ENCODE results near the gene PRELID1.

PRELID1 gene

GRCh38 chr5:177313561-177314259 is 10.1 kb downstream of the PRELID1 start:
- no peaks in the 10 kb centered on the region for H3K27me3 ChIP-seq (ENCODE audit: insufficient read depth, low read length)
- no peaks in the 10 kb centered on the region for H3K36me3 ChIP-seq (ENCODE audit: insufficient read depth, low read length)
- H3K27ac ChIP-seq (ENCODE audit: low read depth, low read length), result no peak overlapping the region
- no peak overlapping the region for H2AFZ ChIP-seq (ENCODE audit: low read length, unreplicated experiment)
- H3K79me2 ChIP-seq (ENCODE audit: control insufficient read depth, insufficient read depth, low read length, unreplicated experiment), result peaks cover 18% of the 10 kb centered on the region
- H3K4me1 ChIP-seq (ENCODE audit: control insufficient read depth, insufficient read depth, low read length, unreplicated experiment), result peaks cover 10% of the 10 kb centered on the region
- H3K4me3 ChIP-seq (ENCODE audit: low read depth, low read length), result no peak overlapping the region

- Histone ChIP-seq H3K27me3 (ENCODE audit: insufficient read depth, low read length) (no peaks in the 10 kb centered on the region), H3K36me3 (ENCODE audit: insufficient read depth, low read length) (no peaks in the 10 kb centered on the region), H3K4me3 (ENCODE audit: low read depth, low read length) (no peak overlapping the region), H3K4me1 (ENCODE audit: control insufficient read depth, insufficient read depth, low read length, unreplicated experiment) (peaks cover 10% of the 10 kb centered on the region), H3K79me2 (ENCODE audit: control insufficient read depth, insufficient read depth, low read length, unreplicated experiment) (peaks cover 18% of the 10 kb centered on the region), H2AFZ (ENCODE audit: low read length, unreplicated experiment) (no peak overlapping the region), H3K27ac (ENCODE audit: low read depth, low read length) (no peak overlapping the region)
Observed at GRCh38 chr5:177314376-177315342, 11.1 kb downstream of the PRELID1 start.

DNA sequence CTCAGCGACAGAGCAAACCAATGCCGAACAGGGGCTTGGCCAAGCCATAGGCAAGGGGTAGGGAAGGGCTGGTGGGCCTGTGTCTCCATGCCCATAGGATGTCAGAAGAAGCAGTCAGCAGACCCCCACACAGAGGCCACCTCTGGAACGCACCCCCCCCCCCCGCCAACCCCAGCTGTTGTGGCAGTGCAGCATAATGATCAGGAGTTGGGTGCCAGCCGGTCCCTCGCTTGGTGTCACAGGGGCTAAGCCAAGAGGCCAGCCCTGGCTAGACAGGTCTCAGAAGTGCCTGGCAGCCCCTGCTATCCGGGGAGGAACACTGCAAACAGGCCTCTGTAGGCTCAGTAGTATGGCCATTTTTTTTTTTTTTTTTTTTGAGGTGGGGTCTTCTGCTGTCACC is 11.8 kb downstream of the PRELID1 start:
- Histone ChIP-seq H3K4me1 (ENCODE audit: control insufficient read depth, insufficient read depth, low read length, unreplicated experiment) (peaks cover 10% of the 10 kb centered on the region), H3K79me2 (ENCODE audit: control insufficient read depth, insufficient read depth, low read length, unreplicated experiment) (peaks cover 11% of the 10 kb centered on the region), H3K4me3 (ENCODE audit: low read depth, low read length) (no peak overlapping the region)

DNA sequence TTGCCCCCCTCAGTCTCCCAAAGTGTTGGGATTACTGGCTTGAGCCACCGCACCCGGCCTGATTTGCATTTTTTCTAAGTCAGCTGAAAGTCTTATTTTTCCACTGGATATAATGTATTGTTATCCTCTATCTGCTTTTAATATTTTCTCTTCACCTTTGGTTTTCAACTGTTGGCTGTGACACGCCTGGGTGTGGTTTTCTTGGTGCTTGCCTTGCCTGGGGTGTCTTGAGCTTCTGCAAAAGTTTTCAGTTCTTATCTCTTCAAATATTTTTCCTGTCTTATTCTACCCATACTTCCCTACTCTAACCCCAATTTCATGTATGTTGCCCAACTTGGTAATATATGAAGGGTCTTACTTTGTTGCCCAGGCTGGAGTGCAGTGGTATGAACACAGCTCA is 12.4 kb downstream of the PRELID1 start:
- Histone ChIP-seq H3K27ac (ENCODE audit: low read depth, low read length) (no peak overlapping the region), H3K27me3 (ENCODE audit: insufficient read depth, low read length) (no peaks in the 10 kb centered on the region), H3K79me2 (ENCODE audit: control insufficient read depth, insufficient read depth, low read length, unreplicated experiment) (peaks cover 5% of the 10 kb centered on the region), H3K4me1 (ENCODE audit: control insufficient read depth, insufficient read depth, low read length, unreplicated experiment) (peaks cover 7% of the 10 kb centered on the region), H2AFZ (ENCODE audit: low read length, unreplicated experiment) (no peak overlapping the region), H3K4me3 (ENCODE audit: low read depth, low read length) (no peak overlapping the region), H3K36me3 (ENCODE audit: insufficient read depth, low read length) (no peaks in the 10 kb centered on the region)

More for the DNA sequence above, 11.8 kb downstream of the PRELID1 start:
- Histone ChIP-seq H2AFZ (ENCODE audit: low read length, unreplicated experiment) (no peak overlapping the region), H3K27ac (ENCODE audit: low read depth, low read length) (no peak overlapping the region), H3K27me3 (ENCODE audit: insufficient read depth, low read length) (no peaks in the 10 kb centered on the region), H3K36me3 (ENCODE audit: insufficient read depth, low read length) (no peaks in the 10 kb centered on the region)

- Histone ChIP-seq H3K36me3 (ENCODE audit: insufficient read depth, low read length) (no peaks in the 10 kb centered on the region), H3K79me2 (ENCODE audit: control insufficient read depth, insufficient read depth, low read length, unreplicated experiment) (no peaks in the 10 kb centered on the region), H3K4me1 (ENCODE audit: control insufficient read depth, insufficient read depth, low read length, unreplicated experiment) (peaks cover 1% of the 10 kb centered on the region), H3K4me3 (ENCODE audit: low read depth, low read length) (no peak overlapping the region), H3K27me3 (ENCODE audit: insufficient read depth, low read length) (no peaks in the 10 kb centered on the region), H3K27ac (ENCODE audit: low read depth, low read length) (no peak overlapping the region), H2AFZ (ENCODE audit: low read length, unreplicated experiment) (no peak overlapping the region)
Observed at GRCh38 chr5:177317959-177318377, 14.4 kb downstream of the PRELID1 start.

DNA sequence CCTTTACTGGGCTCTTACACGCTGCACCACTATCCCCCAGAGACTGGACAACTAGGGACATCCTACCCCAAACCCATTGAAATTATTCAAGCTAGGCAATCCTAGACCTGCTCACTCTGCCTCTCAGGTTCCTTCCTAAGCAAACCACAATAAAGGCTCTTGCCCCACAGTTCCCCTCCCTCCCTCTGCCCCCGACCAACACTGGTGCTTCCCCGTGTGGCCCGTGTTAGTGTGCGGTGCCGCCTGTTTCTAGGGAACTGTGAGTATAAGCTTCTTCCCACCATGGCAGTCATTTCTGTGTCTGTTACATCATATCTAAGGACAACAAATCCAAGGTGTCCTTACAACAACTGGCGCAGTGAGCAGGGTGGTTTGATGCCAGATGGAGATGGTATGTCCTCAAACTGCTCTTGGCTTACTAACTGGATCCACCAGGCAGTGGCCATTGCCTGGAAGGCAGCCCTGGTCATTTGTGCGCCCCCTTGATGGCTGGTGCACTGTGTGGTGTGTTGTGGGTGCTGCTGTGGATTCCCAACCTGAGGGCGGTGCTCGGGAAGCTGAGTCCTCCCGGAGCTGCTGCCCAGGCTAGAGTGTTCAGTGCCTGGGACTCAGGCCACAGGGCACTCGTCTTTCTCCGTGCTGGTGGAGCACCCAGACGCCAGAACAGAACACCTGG is 16.5 kb downstream of the PRELID1 start:
- H3K79me2 ChIP-seq (ENCODE audit: control insufficient read depth, insufficient read depth, low read length, unreplicated experiment), result no peaks in the 10 kb centered on the region
- no peak overlapping the region for H3K4me3 ChIP-seq (ENCODE audit: low read depth, low read length)
- H3K27ac ChIP-seq (ENCODE audit: low read depth, low read length), result no peak overlapping the region
- H3K4me1 ChIP-seq (ENCODE audit: control insufficient read depth, insufficient read depth, low read length, unreplicated experiment), result no peaks in the 10 kb centered on the region
- H3K36me3 ChIP-seq (ENCODE audit: insufficient read depth, low read length), result no peaks in the 10 kb centered on the region
- no peak overlapping the region for H2AFZ ChIP-seq (ENCODE audit: low read length, unreplicated experiment)
- no peaks in the 10 kb centered on the region for H3K27me3 ChIP-seq (ENCODE audit: insufficient read depth, low read length)

DNA sequence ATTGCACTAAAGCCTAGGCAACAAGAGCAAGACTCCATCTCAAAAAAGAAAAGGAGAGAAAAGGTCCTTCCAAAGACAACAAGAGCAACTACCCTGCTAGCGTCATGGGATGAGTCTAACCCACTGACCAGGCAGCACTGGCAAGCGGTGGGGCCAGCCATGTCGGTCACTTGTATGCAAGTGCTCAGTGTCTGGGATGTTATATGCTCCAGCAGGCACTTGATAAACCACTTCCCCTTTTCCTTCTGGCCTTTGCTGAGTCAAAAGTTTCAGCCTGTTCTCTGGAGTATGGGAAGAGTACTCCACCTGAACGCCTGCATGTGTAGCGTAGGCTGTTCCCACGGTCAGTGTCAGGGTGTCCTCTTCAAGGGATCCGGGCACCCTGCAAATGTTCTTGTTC is 17.3 kb downstream of the PRELID1 start:
- Histone ChIP-seq H2AFZ (ENCODE audit: low read length, unreplicated experiment) (no peak overlapping the region), H3K27ac (ENCODE audit: low read depth, low read length) (no peak overlapping the region), H3K4me3 (ENCODE audit: low read depth, low read length) (no peak overlapping the region), H3K79me2 (ENCODE audit: control insufficient read depth, insufficient read depth, low read length, unreplicated experiment) (no peaks in the 10 kb centered on the region), H3K4me1 (ENCODE audit: control insufficient read depth, insufficient read depth, low read length, unreplicated experiment) (peaks cover 5% of the 10 kb centered on the region), H3K27me3 (ENCODE audit: insufficient read depth, low read length) (no peaks in the 10 kb centered on the region), H3K36me3 (ENCODE audit: insufficient read depth, low read length) (no peaks in the 10 kb centered on the region)

- no peak overlapping the region for H3K4me3 ChIP-seq (ENCODE audit: low read depth, low read length)
- H3K79me2 ChIP-seq (ENCODE audit: control insufficient read depth, insufficient read depth, low read length, unreplicated experiment), result no peaks in the 10 kb centered on the region
- H3K36me3 ChIP-seq (ENCODE audit: insufficient read depth, low read length), result peaks cover 3% of the 10 kb centered on the region; the same call in 1 of the 2 replicates
- H3K4me1 ChIP-seq (ENCODE audit: control insufficient read depth, insufficient read depth, low read length, unreplicated experiment), result peaks cover 24% of the 10 kb centered on the region
- H3K27ac ChIP-seq (ENCODE audit: low read depth, low read length), result no peak overlapping the region
- no peak overlapping the region for H2AFZ ChIP-seq (ENCODE audit: low read length, unreplicated experiment)
- no peaks in the 10 kb centered on the region for H3K27me3 ChIP-seq (ENCODE audit: insufficient read depth, low read length)
Observed at GRCh38 chr5:177325868-177326381, 22.3 kb downstream of the PRELID1 start.

DNA sequence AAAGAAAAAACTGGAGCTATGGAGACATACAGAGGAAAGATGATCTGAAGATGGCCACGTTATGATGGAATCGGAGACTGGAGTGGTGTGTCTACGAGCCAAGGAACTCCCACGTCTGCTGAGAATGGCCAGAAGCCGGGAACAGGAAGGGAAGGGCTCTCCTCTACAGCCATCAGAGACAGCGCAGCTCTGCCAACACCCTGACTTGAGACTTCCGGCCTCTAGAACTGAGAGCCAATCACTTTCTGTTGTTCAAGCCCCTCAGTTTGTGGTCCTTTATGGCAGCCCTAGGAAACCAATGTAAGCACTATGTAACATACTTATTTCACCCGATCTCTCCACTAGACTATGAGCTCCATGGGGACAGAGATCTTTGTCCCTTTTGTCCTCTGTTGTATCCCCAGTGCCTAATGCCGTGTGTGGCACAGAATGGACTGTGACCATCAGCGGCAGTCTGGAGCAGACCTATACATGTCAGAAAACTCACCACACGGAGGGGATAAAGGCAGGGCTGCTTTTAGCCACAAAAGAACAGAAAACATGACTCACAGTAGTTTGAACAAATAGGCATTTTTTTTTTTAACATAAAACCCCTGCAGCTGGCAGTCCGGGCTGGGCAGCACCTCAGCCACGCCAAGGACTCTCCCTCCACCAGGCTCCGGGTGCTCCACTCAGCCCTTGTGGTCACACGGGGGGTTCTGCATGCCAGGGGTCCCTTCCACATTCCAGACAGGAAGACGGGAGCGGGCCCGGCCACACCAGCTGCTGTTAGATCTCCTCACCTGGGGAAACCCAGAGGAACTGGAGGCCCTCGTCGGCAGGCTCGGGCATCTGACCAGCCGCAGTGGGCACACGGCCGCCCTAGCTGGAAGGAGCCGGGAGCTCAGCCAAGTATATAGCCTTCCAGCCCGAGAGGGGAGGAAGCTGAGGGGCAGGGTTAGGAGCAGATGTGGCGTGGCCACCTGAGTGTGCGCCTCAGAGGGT is 24.2 kb downstream of the PRELID1 start:
- Histone ChIP-seq H3K4me1 (ENCODE audit: control insufficient read depth, insufficient read depth, low read length, unreplicated experiment) (peaks cover 24% of the 10 kb centered on the region), H3K4me3 (ENCODE audit: low read depth, low read length) (peak overlapping the region; percentile 41), H3K79me2 (ENCODE audit: control insufficient read depth, insufficient read depth, low read length, unreplicated experiment) (no peaks in the 10 kb centered on the region), H3K27me3 (ENCODE audit: insufficient read depth, low read length) (no peaks in the 10 kb centered on the region), H3K36me3 (ENCODE audit: insufficient read depth, low read length) (peaks cover 3% of the 10 kb centered on the region; the same call in 1 of the 2 replicates), H3K27ac (ENCODE audit: low read depth, low read length) (peak overlapping the region; percentile 86), H2AFZ (ENCODE audit: low read length, unreplicated experiment) (peak overlapping the region; percentile 67)
